Measurements from ENCODE around the gene KIF2C. TPM values are rescaled to one million over a fixed set of nuclear protein-coding genes. Genes with fewer than 3 reads are reported as not detected.

Gene KIF2C
- total and polyA plus RNA-seq, 2 donors (not counting 1 experiment from before 2014, with no cell fraction given): 0.25 to 0.69 TPM

- Histone ChIP-seq H3K27ac (ENCODE audit: low read length in 2 of 2) (peak overlapping the region in 1 of 2 donors; percentile 60), H3K27me3 (replicated peaks in 1 of 4; ENCODE audit: control extremely low read depth in 1 of 4, control insufficient read depth in 3 of 4, insufficient read depth in 4 of 4, low read length in 3 of 4) (no peaks in the 10 kb centered on the region), H4K20me1 (ENCODE audit: control insufficient read depth, insufficient read depth, low read length, poor library complexity, severe bottlenecking) (no peaks in the 10 kb centered on the region), H3K4me1 (ENCODE audit: control insufficient read depth in 2 of 2, insufficient read depth in 2 of 2, low read length in 2 of 2) (peaks cover 16 to 38% of the 10 kb centered on the region in 2 donors), H2AFZ (ENCODE audit: insufficient read depth, low read depth, low read length, poor library complexity, severe bottlenecking) (peak overlapping the region; percentile 47), H3K36me3 (replicated peaks in 1 of 2; ENCODE audit: control extremely low read depth in 1 of 2, control insufficient read depth in 1 of 2, extremely low read depth in 1 of 2, insufficient read depth in 2 of 2, low read length in 1 of 2) (peaks cover 0 to 10% of the 10 kb centered on the region in 2 experiments), H3K79me2 (ENCODE audit: control insufficient read depth, insufficient read depth, low read length) (peaks cover 5% of the 10 kb centered on the region), H3K9ac (ENCODE audit: low read length) (no peak overlapping the region), H3K9me3 (ENCODE audit: control extremely low read depth in 1 of 3, control insufficient read depth in 2 of 3, insufficient read depth in 1 of 3, low read length in 2 of 3) (no peaks in the 10 kb centered on the region), H3K4me3 (ENCODE audit: control extremely low read depth in 1 of 5, extremely low read depth in 1 of 5, insufficient read depth in 1 of 5, low read depth in 2 of 5, low read length in 4 of 5) (no peak overlapping the region), H3K4me2 (replicated peaks; ENCODE audit: low read depth, low read length, poor library complexity, severe bottlenecking) (no peak overlapping the region)
- ATAC-seq (ENCODE audit: low read depth): no peak
- POLR2A ChIA-PET: interaction anchor here (0.6 to 2.6 kb wide), 2 partner anchors 21 to 121 kb away, joined by 7 to 61 read pairs; no protein-coding TSS in a partner anchor
- Mint-ChIP-seq H3K9me3 (ENCODE audit: insufficient read depth) (no peaks in the 10 kb centered on the region), H3K4me3 (peak overlapping the region; percentile 37), H3K27me3 (no peaks in the 10 kb centered on the region), H3K27ac (peak overlapping the region; percentile 73), H3K4me1 (peaks cover 33% of the 10 kb centered on the region)
- intact Hi-C loops (cut with micrococcal nuclease): loop anchor here (2.0 kb wide), 2 partner anchors 24 to 38 kb away; partner anchors contain the start of gene RPS8
- 93% methylated on average over 9 of the region's 10 CpGs for WGBS (ENCODE audit: insufficient coverage)
- CTCF ChIA-PET: interaction anchor here (0.8 to 4.2 kb wide), 13 partner anchors 8 to 541 kb away, joined by 3 to 70 read pairs (median 4); partner anchors contain the start of genes BEST4, BTBD19, HECTD3 and UROD
- no peak for TF ChIP-seq CTCF (IDR thresholded peaks at IDR 0.05)
- no peak for TF ChIP-seq EZH2 (IDR thresholded peaks at IDR 0.05; ENCODE audit: borderline replicate concordance, insufficient read depth, low read depth, low read length, poor library complexity, severe bottlenecking)
- DNase-seq: no peak
Observed at GRCh38 chr1:44798481-44799365, 59.1 kb downstream of the KIF2C start.

Data from B cell (primary cell).